GM19025 (cell line): ENCODE measurements around the gene SMIM29.

Experiments
- ATAC-seq: cut with Tn5 transposase; IDR thresholded peaks from one replicate; pipeline ENCODE4 v1.9.1; 2021; ENCODE audit warnings: mild to moderate bottlenecking, low read depth, moderate library complexity; ENCODE audit not compliant: unreplicated experiment

SMIM29 gene

GRCh38 chr6:34242252-34243130, 6.3 kb downstream of the SMIM29 start:
- ATAC-seq: no peak

GRCh38 chr6:34241351-34242215, 7.2 kb downstream of the SMIM29 start:
- no peak for ATAC-seq

- no peak for ATAC-seq
These were observed 8.2 kb downstream of the SMIM29 start for GRCh38 chr6:34240329-34241248.

- ATAC-seq: no peak
These were observed 8.9 kb downstream of the SMIM29 start for GRCh38 chr6:34239893-34240292.

- ATAC-seq: no peak
These were observed 9.3 kb downstream of the SMIM29 start for GRCh38 chr6:34239500-34239825.

GRCh38 chr6:34238585-34239499, 10.0 kb downstream of the SMIM29 start:
- no peak for ATAC-seq

- ATAC-seq: peak; percentile 7
These were observed 10.9 kb downstream of the SMIM29 start for GRCh38 chr6:34237722-34238584.

DNA sequence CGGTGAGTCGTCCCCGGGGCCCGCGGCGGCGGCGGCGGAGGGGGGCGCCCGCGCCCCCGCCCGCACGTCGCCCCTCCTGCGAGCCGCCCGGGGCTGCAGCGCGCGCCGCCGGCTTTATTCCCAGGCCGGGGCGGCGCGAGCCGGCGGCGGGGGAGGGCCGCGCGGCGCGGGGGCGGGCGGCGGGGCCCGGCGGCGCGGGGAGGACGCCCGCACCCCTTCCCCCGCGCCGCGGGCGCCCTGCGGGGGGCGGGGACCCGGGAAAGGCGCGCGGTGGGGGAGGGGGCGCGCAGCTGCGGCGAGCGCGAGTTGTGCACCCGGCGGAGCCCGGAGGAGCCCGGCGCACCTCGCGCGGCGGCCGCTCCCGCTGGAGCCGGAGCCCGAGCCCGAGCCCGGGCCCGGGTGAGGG, 11.5 kb downstream of the SMIM29 start:
- ATAC-seq: peak; percentile 19

DNA sequence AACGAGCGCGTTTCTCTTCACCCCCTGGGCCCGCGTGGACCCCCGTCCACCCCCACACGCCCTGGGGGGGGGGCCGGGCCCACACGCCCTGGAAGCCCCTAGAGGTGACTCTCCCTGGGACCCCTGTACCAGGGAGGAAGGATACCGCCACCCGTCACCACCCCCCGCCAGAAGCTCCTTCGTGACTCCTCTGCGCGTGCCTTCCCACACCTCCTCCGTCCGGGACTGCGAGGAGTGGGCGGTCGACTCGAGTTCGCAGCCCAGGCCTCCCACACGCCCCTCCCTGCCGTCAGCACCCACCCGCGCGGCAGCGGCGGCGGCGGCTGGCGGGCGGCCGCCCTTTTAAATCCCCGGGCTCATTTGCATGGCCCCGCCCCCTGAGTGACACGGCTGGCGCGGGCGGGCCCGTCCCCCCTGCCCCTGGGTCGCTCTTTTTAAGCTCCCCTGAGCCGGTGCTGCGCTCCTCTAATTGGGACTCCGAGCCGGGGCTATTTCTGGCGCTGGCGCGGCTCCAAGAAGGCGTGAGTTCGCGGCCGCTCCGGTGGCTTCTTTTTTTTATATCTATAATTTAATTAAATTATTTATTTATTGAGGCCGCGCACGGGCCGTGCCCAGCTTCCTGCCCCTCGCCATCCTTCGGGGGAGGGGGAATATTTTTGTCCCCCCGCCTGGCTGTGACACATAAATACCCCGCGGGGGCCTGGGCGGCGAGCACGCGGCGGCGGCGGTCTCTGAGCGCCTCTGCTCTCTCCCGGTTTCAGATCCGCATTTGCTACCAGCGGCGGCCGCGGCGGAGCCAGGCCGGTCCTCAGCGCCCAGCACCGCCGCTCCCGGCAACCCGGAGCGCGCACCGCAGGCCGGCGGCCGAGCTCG, 12.1 kb downstream of the SMIM29 start, which contains the start of gene HMGA1:
TSS of gene HMGA1 (plus strand) at position 431 of the 873 bp plus-strand sequence. CDS start 3,908 bp downstream, outside the sequence.
- ATAC-seq: peak; percentile 61

DNA sequence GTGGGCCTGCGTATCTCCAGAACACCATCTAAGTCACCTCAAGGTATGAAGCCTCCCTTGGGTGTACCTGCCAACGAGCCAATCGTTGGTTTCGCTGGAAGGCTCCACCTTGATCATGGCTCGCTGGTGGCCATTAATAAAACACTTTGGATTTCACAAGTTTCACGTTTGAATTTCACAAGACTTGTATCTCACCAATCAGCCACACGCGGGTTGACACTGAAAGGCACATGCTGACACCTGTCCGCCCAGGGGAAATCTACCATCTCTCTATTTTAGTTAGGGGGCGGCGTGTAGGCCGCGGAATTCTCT, 12.7 kb downstream of the SMIM29 start:
- peak; percentile 4 for ATAC-seq

- ATAC-seq: no peak
These were observed 13.3 kb downstream of the SMIM29 start for GRCh38 chr6:34235307-34236130.

DNA sequence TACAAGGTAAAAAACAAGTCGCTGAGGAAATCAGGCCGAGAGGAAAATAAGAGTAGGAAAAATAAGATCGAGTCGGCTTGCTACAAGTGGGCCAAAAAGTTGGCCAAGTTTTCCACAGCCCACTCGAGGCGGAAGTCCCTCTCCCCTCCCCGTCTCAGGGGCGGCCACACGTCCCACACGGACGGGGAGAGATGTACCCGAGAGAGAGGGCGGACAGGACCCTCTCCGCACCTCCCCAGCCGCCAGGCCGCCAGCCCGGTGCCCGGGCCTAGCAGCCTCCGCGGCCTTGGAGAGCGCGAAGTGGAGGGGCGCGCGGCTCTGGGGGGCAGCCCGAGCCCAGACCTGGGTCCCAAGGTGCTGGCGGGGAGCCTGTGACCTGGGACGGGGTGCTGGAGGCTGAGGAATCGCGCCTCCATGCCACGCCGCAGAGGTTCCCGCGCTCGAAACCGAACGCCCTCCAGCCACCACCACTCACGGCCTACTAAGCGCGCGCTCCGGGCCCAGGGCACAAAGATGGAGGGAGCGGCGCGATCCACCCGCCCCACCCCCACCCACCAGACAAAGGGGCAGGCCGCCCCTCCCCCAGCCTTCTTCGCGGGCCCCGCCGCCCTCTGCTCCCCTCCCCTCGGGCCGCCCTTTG, 14.0 kb downstream of the SMIM29 start:
- ATAC-seq: no peak

DNA sequence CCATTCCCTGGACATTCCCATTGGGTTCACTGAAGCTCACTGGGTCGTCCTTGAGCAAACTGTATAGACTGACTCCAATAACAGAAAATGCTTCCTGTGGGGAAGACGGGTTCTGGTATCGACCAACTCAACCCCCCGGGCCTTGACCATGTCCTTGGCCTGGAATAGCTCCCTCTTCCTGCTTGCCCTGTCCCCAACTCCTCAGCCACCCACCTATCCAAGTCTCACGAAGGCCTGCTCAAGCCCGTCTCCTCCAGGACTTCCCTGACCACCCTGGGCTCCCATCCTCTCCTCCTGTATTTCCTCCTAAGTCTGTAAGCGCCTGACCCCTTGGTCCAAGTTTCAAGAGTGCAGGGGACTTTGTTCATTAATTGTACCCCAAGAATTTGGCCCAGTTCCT, 14.9 kb downstream of the SMIM29 start:
- ATAC-seq: no peak

GRCh38 chr6:34232901-34233300, 15.9 kb downstream of the SMIM29 start:
- no peak for ATAC-seq

DNA sequence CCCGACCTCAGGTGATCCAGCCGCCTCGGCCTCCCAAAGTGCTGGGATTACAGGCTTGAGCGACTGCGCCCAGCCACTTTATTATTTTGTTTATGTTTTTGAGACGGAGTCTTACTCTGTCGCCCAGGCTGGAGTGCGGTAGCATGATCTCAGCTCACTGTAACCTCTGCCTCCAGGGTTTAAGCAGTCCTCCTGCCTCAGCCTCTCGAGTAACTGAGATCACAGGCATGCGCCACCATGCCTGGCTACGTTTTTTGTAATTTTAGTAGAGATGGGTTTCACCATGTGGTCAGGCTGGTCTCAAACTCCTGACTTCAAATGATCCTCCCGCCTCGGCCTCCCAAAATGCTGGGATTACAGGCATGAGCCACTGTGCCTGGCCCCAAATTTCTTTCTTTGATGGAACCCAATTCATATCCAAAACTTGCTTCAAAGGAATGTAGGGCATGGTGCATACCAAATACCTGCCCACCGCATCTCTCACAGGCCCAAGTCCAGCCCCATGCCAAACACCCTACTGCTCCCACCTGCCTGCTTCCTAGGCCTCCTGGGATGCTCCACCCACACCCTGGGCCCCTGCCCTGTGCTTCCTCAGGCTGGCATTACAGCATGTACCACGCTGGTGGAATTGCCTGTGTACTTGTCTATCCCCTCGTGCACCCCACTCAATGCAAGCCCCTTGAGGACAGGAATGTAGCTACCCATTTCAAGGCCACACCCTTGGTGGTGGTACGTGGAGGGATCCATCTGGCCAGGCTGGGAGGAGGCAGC, 17.1 kb downstream of the SMIM29 start:
- no peak for ATAC-seq
